Measurements from ENCODE around the gene LOC101059915.

LOC101059915 gene

DNA sequence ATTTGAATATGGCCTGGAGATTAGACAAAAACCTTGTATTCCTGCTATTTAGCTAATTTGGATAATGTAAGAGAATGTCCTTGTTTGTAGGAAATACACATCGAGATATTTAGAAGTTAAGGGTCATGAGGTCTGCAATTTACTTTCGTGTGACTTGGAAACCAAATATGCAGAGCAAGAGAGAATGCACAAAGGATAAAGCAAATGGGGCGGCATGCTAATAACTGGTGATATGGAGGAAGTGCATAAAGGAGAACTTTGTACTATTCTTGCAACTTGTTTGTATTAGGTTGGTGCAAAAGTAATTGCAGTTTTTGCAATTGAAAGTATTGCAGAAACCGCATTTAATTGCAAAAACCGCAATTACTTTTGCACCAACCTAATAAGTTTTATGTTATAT lies 41.9 kb upstream of the LOC101059915 start:
- no peak for TF ChIP-seq CTCF (conservative IDR thresholded peaks at IDR 0.05)
- Mint-ChIP-seq H3K27me3 (ENCODE audit: low read depth) (no peaks in the 10 kb centered on the region), H3K27ac (ENCODE audit: unreplicated experiment) (no peak overlapping the region), H3K9me3 (peaks cover 2% of the 10 kb centered on the region), H3K4me3 (no peak overlapping the region), H3K36me3 (ENCODE audit: low read depth) (no peaks in the 10 kb centered on the region), H3K4me1 (peaks cover 8% of the 10 kb centered on the region)
- no peak for DNase-seq (ENCODE audit: low read depth, low spot score)

DNA sequence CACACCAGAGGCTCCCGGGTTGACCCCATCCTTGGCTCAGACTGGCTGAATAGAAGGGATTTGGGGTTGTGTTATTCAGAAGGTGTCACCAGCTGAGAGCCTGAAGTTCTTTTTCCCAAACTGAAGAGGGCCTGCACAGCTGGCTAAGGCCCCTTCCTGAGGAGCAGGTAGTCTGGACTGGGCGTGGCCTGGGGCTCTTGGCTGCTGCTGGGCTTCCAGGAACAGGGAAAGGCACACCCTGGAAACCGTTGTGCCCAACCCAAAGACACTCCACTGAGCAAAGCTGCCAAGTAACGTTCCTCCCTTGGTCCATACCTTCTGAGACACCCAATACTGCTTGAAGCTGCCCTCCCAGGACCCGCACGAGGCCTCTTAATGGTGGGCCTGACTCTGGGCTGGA lies 40.8 kb upstream of the LOC101059915 start:
- no peaks in the 10 kb centered on the region for H3K36me3 Mint-ChIP-seq (ENCODE audit: low read depth)
- TF ChIP-seq CTCF (conservative IDR thresholded peaks at IDR 0.05), result no peak
- DNase-seq (ENCODE audit: low read depth, low spot score), result no peak
- H3K4me1 Mint-ChIP-seq, result peaks cover 8% of the 10 kb centered on the region
- peaks cover 2% of the 10 kb centered on the region for H3K9me3 Mint-ChIP-seq
- H3K27ac Mint-ChIP-seq (ENCODE audit: unreplicated experiment), result no peak overlapping the region
- no peak overlapping the region for H3K4me3 Mint-ChIP-seq
- no peaks in the 10 kb centered on the region for H3K27me3 Mint-ChIP-seq (ENCODE audit: low read depth)

DNA sequence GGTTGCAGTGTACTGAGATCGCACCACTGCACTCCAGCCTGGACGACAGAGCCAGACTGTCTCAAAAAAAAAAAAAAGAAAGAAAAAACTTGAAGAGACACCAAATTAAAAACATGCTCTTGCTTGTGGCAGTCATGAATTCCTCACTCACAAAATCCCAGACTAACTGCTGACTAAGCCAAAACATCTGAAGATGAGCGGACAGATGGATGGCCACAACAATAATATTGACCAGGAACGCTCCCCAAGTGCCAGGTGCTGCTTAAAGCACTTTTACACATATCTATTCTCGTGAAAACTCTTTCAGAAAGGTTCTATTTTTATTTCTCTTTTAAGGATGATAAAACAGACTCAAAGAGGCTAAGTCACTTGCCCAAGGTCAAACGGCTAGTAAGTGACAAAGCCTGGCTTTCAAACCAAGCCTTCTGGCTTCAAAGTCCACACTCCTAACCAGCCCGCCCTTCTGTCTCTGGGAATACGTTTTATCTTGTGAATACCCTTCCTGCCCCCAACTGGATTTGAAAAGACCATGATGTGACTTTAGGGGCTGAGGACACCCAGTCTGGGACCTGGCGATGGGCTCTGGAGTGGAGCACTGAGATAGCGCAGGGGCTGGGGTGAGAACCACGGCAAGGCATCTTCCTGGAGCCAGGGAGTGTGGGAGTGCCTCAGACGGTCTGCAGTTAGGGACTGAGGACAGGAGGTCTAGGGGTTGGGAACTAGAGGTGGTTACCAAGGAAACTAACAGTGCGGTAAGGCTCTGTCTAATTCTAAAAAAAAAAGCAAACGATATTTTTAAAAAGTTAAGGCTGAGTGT lies 39.5 kb upstream of the LOC101059915 start:
- Mint-ChIP-seq H3K27me3 (ENCODE audit: low read depth) (no peaks in the 10 kb centered on the region), H3K36me3 (ENCODE audit: low read depth) (no peaks in the 10 kb centered on the region), H3K4me1 (peaks cover 8% of the 10 kb centered on the region), H3K4me3 (no peak overlapping the region), H3K27ac (ENCODE audit: unreplicated experiment) (no peak overlapping the region), H3K9me3 (peaks cover 2% of the 10 kb centered on the region)
- no peak for TF ChIP-seq CTCF (conservative IDR thresholded peaks at IDR 0.05)
- DNase-seq (ENCODE audit: low read depth, low spot score), result no peak

DNA sequence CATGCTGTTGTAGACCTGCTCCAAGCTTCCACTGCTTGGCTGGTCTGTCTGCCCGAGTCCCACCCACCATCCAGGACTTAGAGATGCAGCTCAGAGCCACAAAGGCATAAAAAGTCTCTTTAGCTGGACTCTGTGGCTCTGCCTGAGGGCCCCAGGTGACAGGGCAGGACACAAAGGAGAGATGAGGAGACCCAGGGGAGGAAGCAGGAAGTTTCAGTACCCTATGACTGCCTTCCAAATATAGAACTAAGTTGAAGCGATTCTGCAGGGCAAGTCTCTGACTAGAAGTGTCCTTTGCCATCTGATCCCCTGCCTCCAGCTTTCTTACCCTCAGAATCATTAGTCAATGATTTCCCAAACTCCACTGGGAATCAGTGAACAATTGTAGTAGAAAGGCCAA lies 37.9 kb upstream of the LOC101059915 start:
- no peak for DNase-seq (ENCODE audit: low read depth, low spot score)
- no peak for TF ChIP-seq CTCF (conservative IDR thresholded peaks at IDR 0.05)
- Mint-ChIP-seq H3K36me3 (ENCODE audit: low read depth) (no peaks in the 10 kb centered on the region), H3K4me3 (no peak overlapping the region), H3K9me3 (peaks cover 2% of the 10 kb centered on the region), H3K27me3 (ENCODE audit: low read depth) (no peaks in the 10 kb centered on the region), H3K27ac (ENCODE audit: unreplicated experiment) (no peak overlapping the region), H3K4me1 (peaks cover 8% of the 10 kb centered on the region)

DNA sequence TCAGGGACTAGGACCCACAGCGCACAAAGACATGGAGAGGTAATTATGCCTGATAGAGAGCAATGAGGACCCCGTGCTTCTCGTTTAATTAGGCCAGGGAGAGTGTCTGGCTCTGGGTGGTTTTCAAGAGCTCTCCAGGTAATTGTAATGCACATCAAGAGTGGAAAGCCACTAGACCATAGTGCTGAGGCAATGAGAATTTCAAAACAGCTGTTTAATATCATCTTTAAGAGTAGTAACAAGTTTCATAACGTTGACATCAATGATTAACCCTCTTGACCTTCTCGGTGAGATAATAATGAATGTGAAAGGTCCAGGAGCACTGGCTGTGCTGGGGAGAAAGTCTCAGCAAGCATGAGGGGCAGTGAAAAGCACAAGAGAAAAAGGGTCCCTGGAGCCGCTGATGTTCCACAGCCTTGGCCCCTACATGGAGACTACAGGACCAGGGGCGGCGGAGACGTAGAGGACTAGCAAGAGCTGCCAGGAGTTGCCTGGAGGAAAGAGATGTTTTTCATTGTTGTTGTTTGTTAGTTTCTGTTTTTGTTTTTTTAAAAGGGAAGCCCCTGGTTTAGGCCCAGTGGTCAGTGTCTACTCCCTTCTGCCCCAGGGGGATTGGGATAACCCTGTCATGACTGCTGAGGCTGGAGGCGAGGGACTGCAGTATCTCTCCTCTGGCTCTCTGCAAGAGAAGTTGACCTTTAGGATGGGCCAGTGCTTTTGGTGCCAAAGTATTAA lies 34.3 kb upstream of the LOC101059915 start:
- no peak for TF ChIP-seq CTCF (conservative IDR thresholded peaks at IDR 0.05)
- no peaks in the 10 kb centered on the region for H3K27me3 Mint-ChIP-seq (ENCODE audit: low read depth)
- no peaks in the 10 kb centered on the region for H3K4me1 Mint-ChIP-seq
- no peaks in the 10 kb centered on the region for H3K9me3 Mint-ChIP-seq
- H3K4me3 Mint-ChIP-seq, result no peak overlapping the region
- H3K27ac Mint-ChIP-seq (ENCODE audit: unreplicated experiment), result no peak overlapping the region
- H3K36me3 Mint-ChIP-seq (ENCODE audit: low read depth), result no peaks in the 10 kb centered on the region
- no peak for DNase-seq (ENCODE audit: low read depth, low spot score)

All from neural crest cell (in vitro differentiated cells).